ENCODE data around the gene TRAPPC1. TPM values are rescaled to one million over a fixed set of nuclear protein-coding genes. Genes with fewer than 3 reads are reported as not detected.

Gene TRAPPC1
- total RNA-seq, 4 donors from 2014 or later: 24.1 to 39.3 (median 36.8) TPM

- Histone ChIP-seq H3K27ac (no peak overlapping the region), H3K36me3 (peaks cover 0 to 52% (median 6%) of the 10 kb centered on the region in 3 donors), H3K4me1 (no peaks in the 10 kb centered on the region), H3K27me3 (no peaks in the 10 kb centered on the region), H3K4me3 (no peak overlapping the region), H3K9me3 (no peaks in the 10 kb centered on the region)
- no peak for DNase-seq (ENCODE audit: low spot score in 2 of 2)
- TF ChIP-seq POLR2A (IDR thresholded peaks at IDR 0.05) (no peak), EP300 (IDR thresholded peaks at IDR 0.05) (no peak)
- TF ChIP-seq, protein P1, sequence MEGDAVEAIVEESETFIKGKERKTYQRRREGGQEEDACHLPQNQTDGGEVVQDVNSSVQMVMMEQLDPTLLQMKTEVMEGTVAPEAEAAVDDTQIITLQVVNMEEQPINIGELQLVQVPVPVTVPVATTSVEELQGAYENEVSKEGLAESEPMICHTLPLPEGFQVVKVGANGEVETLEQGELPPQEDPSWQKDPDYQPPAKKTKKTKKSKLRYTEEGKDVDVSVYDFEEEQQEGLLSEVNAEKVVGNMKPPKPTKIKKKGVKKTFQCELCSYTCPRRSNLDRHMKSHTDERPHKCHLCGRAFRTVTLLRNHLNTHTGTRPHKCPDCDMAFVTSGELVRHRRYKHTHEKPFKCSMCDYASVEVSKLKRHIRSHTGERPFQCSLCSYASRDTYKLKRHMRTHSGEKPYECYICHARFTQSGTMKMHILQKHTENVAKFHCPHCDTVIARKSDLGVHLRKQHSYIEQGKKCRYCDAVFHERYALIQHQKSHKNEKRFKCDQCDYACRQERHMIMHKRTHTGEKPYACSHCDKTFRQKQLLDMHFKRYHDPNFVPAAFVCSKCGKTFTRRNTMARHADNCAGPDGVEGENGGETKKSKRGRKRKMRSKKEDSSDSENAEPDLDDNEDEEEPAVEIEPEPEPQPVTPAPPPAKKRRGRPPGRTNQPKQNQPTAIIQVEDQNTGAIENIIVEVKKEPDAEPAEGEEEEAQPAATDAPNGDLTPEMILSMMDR (IDR thresholded peaks at IDR 0.05): no peak
- WGBS, 2 donors: 81 to 86% methylated on average over 3 of the region's 3 CpGs
Measured at GRCh38 chr17:7950578-7950977, 18.8 kb upstream of the TRAPPC1 start.

- Histone ChIP-seq H3K27me3 (no peaks in the 10 kb centered on the region), H3K27ac (no peak overlapping the region), H3K36me3 (peaks cover 6 to 78% (median 10%) of the 10 kb centered on the region in 3 donors), H3K9me3 (no peaks in the 10 kb centered on the region), H3K4me3 (no peak overlapping the region), H3K4me1 (no peaks in the 10 kb centered on the region)
- TF ChIP-seq, protein P1 (IDR thresholded peaks at IDR 0.05): no peak
- TF ChIP-seq EP300 (IDR thresholded peaks at IDR 0.05): no peak
- no peak for TF ChIP-seq POLR2A (IDR thresholded peaks at IDR 0.05)
- no peak for DNase-seq (ENCODE audit: low spot score in 2 of 2)
- 83 to 84% methylated on average over 5 of the region's 5 CpGs for whole genome bisulfite sequencing, 2 donors
Measured at GRCh38 chr17:7947651-7948050, 15.9 kb upstream of the TRAPPC1 start.

- H3K36me3 ChIP-seq: peaks cover 6 to 89% (median 10%) of the 10 kb centered on the region in 3 donors
Measured at GRCh38 chr17:7946441-7946840, 14.7 kb upstream of the TRAPPC1 start.

GRCh38 chr17:7945651-7946050 is 13.9 kb upstream of the TRAPPC1 start:
- TF ChIP-seq, protein P1 (IDR thresholded peaks at IDR 0.05): no peak
- no peak for TF ChIP-seq EP300 (IDR thresholded peaks at IDR 0.05)
- no peak overlapping the region for H3K4me3 ChIP-seq
- peaks cover 6 to 95% (median 17%) of the 10 kb centered on the region in 3 donors for H3K36me3 ChIP-seq
- DNase-seq (ENCODE audit: low spot score in 2 of 2): no peak
- H3K4me1 ChIP-seq: no peaks in the 10 kb centered on the region
- H3K9me3 ChIP-seq: no peaks in the 10 kb centered on the region
- no peaks in the 10 kb centered on the region for H3K27me3 ChIP-seq
- H3K27ac ChIP-seq: no peak overlapping the region
- WGBS, 2 donors: 82 to 87% methylated on average over 7 of the region's 7 CpGs

More at GRCh38 chr17:7946441-7946840, 14.7 kb upstream of the TRAPPC1 start:
- Histone ChIP-seq H3K4me3 (no peak overlapping the region), H3K4me1 (no peaks in the 10 kb centered on the region), H3K27me3 (no peaks in the 10 kb centered on the region), H3K27ac (no peak overlapping the region), H3K9me3 (no peaks in the 10 kb centered on the region)
- TF ChIP-seq EP300 (IDR thresholded peaks at IDR 0.05): no peak
- TF ChIP-seq POLR2A (IDR thresholded peaks at IDR 0.05): no peak
- TF ChIP-seq, protein P1 (IDR thresholded peaks at IDR 0.05): no peak
- WGBS, 2 donors: 70 to 85% methylated on average over 5 of the region's 5 CpGs
- DNase-seq (ENCODE audit: low spot score in 2 of 2): no peak

DNA sequence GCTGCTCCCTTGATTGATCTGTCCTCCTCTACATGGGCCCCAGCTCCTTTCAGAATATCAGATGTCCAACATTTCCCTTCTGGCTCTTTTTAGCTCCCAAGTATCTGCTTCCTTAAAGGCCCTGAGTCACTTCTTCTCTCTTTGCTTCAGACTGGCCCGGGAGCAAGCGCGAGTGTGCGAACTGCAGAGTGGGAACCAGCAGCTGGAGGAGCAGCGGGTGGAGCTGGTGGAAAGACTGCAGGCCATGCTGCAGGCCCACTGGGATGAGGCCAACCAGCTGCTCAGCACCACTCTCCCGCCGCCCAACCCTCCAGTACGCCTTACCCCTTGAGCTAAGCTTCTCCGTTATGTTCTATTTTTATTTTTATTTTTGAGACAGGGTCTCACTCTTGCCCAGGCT is 12.6 kb upstream of the TRAPPC1 start:
- Histone ChIP-seq H3K27me3 (no peaks in the 10 kb centered on the region), H3K27ac (no peak overlapping the region), H3K9me3 (no peaks in the 10 kb centered on the region), H3K4me3 (no peak overlapping the region), H3K36me3 (peaks cover 6 to 95% (median 25%) of the 10 kb centered on the region in 3 donors), H3K4me1 (no peaks in the 10 kb centered on the region)
- no peak for DNase-seq (ENCODE audit: low spot score in 2 of 2)
- WGBS, 2 donors: 96 to 98% methylated on average over 9 of the region's 9 CpGs
- TF ChIP-seq EP300 (IDR thresholded peaks at IDR 0.05) (no peak), POLR2A (IDR thresholded peaks at IDR 0.05) (no peak)
- TF ChIP-seq, protein P1 (IDR thresholded peaks at IDR 0.05): no peak
